ENCODE data around the gene ANKRD36. TPM values are rescaled to one million over a fixed set of nuclear protein-coding genes. Genes with fewer than 3 reads are reported as not detected.
A peak's percentile ranks its signal among the peaks of the same experiment; 100 is the strongest.
"Not testable (repeated sequence)": the region's sequence is repeated elsewhere in the genome, so short reads cannot be mapped to it uniquely, and the experiment has no call there.

The ANKRD36 gene
- 1 to 10 TPM; 3.3 to 5.3 TPM for total RNA-seq

DNA sequence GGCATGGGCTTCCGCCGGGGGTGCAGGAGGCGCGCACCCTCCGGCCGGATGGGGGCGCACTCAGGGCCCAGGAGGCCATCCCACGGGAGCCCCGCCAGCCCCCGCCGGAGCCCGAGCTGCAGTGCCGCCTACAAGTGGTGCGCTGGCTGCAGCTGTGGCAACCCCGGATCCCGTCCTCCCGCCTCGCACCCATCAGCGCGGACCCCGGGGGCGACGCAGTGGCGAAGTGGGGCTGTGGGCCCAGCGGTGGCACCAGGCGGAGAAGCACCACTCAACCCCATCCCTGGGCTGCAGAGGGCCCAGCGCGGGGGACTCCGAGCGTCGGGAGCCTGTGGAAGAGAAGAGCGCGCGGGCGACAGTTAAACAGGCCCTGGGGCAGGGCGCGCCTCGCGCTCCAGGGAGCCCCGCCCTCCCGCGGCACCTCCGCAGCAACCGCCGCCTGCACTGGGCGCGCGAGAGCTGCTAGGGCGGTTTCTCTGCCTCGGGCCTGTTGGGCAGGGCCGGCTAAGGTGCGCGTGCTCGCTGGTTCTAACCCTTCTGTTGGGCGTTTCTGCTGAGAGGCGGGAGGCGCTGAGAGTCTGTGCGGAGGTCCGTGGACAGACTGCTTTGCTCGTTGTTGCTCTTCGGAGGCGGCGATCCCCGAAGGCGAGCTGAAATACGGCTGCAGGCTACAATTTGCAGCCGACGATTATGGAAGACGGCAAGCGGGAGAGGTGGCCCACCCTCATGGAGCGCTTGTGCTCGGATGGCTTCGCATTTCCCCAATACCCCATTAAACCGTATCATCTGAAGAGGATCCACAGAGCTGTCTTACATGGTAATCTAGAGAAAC lies at the start of gene ANKRD36:
Gene ANKRD36, plus strand, starts transcription at position 104 of the 832 bp plus-strand sequence. Its CDS starts 587 bp downstream, at position 691.
- Histone ChIP-seq H3K4me3 (peak within 1 kb of the TSS; percentile 70 to 80), H3K27ac (peak within 1 kb of the TSS; percentile 92 to 97)
- TF ChIP-seq, protein P1, sequence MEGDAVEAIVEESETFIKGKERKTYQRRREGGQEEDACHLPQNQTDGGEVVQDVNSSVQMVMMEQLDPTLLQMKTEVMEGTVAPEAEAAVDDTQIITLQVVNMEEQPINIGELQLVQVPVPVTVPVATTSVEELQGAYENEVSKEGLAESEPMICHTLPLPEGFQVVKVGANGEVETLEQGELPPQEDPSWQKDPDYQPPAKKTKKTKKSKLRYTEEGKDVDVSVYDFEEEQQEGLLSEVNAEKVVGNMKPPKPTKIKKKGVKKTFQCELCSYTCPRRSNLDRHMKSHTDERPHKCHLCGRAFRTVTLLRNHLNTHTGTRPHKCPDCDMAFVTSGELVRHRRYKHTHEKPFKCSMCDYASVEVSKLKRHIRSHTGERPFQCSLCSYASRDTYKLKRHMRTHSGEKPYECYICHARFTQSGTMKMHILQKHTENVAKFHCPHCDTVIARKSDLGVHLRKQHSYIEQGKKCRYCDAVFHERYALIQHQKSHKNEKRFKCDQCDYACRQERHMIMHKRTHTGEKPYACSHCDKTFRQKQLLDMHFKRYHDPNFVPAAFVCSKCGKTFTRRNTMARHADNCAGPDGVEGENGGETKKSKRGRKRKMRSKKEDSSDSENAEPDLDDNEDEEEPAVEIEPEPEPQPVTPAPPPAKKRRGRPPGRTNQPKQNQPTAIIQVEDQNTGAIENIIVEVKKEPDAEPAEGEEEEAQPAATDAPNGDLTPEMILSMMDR (IDR thresholded peaks at IDR 0.05), result peak; percentile 52 to 64
- not testable (repeated sequence) for H3K36me3 ChIP-seq, H3K4me1 ChIP-seq, H3K27me3 ChIP-seq, H3K9me3 ChIP-seq
- peak; percentile 75 for DNase-seq (ENCODE audit: low spot score)

DNA sequence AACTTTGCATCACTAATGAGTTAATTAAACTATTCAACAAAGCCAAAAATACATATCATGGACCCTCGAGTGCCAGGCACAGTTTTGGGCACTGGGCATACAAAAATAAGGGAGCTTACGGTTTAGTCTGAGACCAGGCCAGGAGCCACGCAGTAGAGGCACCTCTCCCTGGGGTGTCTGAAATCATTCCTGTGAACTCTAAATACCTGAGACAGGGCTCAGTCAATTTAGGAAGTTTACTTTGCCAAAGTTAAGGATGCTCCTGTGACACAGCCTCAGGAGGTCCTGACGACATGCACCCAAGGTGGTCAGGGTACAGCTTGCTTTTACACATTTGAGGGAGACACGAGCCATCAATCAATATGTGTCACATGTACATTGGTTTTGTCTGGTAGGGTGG lies 46.9 kb upstream of the ANKRD36 start:
- DNase-seq (ENCODE audit: low spot score); H3K27me3 ChIP-seq; H3K9me3 ChIP-seq; H3K4me1 ChIP-seq; H3K36me3 ChIP-seq; H3K27ac ChIP-seq; H3K4me3 ChIP-seq: not testable (repeated sequence)

DNA sequence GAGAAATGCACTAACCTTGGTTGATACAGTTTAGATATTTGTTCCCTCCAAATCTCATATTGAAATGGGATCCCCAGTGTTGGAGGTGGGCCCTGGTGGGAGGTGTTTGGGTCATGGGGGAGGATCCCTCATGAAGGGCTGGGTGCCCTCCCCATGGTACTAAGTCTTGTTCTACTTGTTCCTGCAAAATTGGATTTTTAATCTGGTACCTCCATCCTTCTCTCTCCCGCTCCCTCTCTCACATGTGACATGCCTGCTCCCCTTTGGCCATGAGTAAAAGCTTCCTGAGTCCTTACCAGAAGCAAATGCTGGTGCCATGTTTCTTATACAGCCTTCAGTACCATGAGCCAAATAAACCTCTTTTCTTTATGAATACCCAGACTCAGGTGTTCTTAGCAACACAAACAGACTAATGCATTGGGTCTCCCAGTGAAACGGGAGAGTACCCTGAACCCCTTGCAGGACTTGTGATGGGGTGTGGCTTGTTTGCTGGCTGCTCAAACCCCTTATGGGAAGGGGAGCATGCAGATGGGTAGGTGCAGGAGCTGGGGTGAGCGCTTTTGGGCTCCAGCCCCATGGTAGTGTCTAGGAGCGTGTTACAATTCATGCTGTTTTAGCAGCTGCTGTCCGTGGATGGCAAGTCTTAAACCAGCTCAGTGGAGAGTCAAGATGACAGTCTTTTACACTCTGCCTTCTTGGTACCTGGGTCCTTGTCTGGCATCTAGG lies 45.5 kb upstream of the ANKRD36 start:
- Histone ChIP-seq H3K9me3 (no peaks in the 10 kb centered on the region), H3K27ac (no peak overlapping the region), H3K4me1 (no peaks in the 10 kb centered on the region), H3K4me3 (no peak overlapping the region), H3K36me3 (no peaks in the 10 kb centered on the region), H3K27me3 (no peaks in the 10 kb centered on the region)
- DNase-seq (ENCODE audit: low spot score), result no peak
- TF ChIP-seq, protein P1 (IDR thresholded peaks at IDR 0.05), result no peak

DNA sequence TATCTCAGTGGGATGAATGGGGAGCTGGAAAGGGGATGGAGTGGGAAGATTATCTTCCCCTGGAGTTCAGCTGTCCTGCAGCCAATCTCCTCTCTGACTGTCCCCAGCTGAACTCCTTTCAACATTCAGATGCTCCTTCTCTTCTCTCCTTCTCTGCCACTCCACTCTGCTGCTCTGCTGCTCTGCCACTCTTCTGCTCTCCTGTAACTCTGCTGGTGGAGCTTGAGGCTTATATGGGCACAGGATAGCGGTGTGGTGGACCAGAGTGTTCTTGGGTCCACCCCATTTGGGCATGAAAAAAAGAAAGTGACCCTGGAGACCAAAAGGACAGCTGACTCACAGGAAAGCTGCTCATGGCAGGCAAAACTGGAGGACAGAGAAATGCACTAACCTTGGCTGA lies 44.9 kb upstream of the ANKRD36 start:
- TF ChIP-seq, protein P1 (IDR thresholded peaks at IDR 0.05), result no peak
- Histone ChIP-seq H3K27me3 (no peaks in the 10 kb centered on the region), H3K27ac (no peak overlapping the region), H3K4me3 (no peak overlapping the region), H3K4me1 (no peaks in the 10 kb centered on the region), H3K36me3 (no peaks in the 10 kb centered on the region), H3K9me3 (no peaks in the 10 kb centered on the region)
- no peak for DNase-seq (ENCODE audit: low spot score)

DNA sequence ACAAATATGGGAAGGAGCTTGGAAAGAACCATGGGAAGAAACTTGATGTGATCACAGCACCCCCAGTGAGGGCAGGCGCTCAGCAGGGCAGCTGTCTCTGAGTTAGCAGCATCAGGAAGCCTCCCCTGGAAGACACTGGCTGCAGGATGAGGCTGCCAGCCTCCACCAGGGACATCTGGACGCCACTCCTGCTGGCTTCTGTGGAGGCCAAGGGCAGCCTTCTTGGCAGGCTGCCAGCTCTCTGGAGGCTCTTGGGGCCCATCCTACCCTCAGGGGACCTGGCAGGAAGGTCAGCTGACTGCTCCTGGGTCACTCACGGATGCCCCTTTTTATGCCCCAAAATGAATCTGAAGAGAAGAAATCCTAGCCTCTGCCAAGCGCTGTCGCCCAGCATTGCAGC lies 44.2 kb upstream of the ANKRD36 start:
- DNase-seq (ENCODE audit: low spot score); H3K9me3 ChIP-seq; H3K4me3 ChIP-seq; H3K27me3 ChIP-seq; H3K4me1 ChIP-seq; H3K27ac ChIP-seq; H3K36me3 ChIP-seq: not testable (repeated sequence)

DNA sequence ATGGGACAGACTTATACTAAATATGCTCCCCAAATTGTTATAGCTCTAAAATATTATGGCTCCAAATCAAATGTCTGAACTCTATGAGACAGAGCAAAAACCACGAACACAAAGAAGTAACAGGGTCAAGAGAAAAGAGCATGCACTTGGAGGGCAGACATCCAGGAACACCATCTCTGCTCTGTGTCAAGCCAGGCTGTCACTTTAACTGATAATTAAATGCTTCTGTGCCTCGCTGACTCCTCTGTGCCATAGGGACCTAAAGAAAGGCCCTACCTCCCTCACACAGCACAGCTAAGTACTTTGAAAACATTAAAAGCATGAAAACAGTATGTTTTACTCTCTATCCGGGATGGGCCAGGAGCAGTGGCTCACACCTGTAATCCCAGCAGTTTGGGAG lies 42.0 kb upstream of the ANKRD36 start:
- not testable (repeated sequence) for H3K36me3 ChIP-seq; DNase-seq (ENCODE audit: low spot score); H3K27me3 ChIP-seq

DNA sequence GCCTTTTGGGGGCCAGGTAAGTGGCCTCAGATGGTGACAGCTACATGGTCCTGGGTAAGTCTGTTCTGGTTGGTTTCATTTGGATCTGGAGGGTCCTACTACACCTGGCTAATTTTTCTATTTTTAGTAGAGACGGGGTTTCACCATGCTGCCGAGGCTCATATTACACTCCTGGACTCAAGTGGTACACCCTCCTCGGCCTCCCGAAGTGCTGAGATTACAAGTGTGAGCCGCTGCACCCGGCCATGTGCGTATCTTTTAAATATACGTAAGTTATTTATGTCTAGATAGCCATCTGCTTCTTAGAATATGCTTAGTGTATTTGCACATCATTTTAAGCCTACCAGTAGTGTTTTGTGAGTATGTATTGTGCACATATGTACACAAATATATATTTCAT lies 35.7 kb upstream of the ANKRD36 start:
- not testable (repeated sequence) for H3K36me3 ChIP-seq; DNase-seq (ENCODE audit: low spot score); H3K4me3 ChIP-seq; H3K27me3 ChIP-seq; H3K27ac ChIP-seq; H3K9me3 ChIP-seq; H3K4me1 ChIP-seq

More for the DNA sequence above, 42.0 kb upstream of the ANKRD36 start:
- H3K4me3 ChIP-seq, H3K27ac ChIP-seq, H3K4me1 ChIP-seq, H3K9me3 ChIP-seq: not testable (repeated sequence)

DNA sequence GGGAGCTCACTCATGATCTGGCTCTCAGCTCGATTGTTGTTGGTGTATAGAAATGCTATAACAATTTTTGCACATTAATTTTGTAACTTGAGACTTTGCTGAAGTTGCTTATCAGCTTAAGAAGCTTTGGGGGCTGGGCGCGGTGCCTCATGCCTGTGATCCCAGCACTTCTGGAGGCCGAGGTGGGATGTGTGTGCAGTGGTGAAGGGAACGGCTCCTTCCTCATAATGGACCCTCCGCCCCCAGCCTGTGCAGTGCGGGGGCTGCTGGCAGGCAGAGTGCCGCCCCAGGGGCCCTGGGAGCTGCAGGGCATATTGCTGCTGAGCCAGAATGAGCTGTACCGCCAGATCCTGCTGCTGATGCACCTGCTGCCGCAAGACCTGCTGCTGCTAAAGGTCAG lies 32.1 kb upstream of the ANKRD36 start:
- not testable (repeated sequence) for H3K36me3 ChIP-seq; H3K9me3 ChIP-seq; H3K27ac ChIP-seq; DNase-seq (ENCODE audit: low spot score); H3K27me3 ChIP-seq; H3K4me1 ChIP-seq; H3K4me3 ChIP-seq

DNA sequence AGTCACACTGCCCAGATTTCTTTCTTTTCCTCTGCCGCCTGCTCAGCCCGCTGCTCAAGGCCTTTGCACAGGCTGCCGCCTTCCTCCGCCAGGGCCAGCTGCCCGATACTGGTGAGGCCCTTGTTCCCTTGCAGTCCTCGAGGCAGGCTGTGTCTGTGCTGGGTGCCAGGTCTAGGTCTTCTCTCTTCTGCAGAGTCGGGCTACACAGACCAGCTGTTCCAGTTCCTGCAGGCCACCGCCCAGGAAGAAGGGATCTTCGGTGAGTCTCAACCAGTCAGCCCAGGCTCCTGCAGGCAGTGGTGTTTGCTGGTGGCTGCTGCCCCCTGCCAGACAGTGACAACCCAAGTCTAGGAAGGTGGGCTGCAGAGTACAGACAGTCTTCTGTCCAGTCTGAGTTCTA lies 30.7 kb upstream of the ANKRD36 start:
- not testable (repeated sequence) for H3K27me3 ChIP-seq; H3K4me3 ChIP-seq; DNase-seq (ENCODE audit: low spot score); H3K27ac ChIP-seq; H3K36me3 ChIP-seq; H3K4me1 ChIP-seq; H3K9me3 ChIP-seq

DNA sequence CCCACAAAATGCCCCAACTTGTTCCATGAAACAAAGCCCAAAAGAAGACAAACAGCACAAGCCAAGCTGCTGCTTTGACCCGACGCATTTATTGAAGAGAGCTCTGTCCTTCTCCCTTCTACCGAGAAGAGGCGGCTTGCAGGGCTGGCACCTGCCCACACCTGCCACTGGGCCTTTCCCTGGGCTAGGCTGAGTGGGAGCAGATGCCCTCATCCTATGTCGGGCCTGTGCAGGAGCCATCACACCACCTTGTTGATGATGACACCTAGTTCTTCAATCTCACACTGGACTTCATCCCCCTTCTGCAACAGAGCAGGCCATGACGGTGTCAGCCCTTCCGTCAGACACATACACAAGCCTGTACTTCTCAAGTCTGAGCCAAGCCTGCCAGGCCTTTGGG lies 29.4 kb upstream of the ANKRD36 start:
- H3K4me1 ChIP-seq; H3K9me3 ChIP-seq; H3K27me3 ChIP-seq; H3K36me3 ChIP-seq; DNase-seq (ENCODE audit: low spot score); H3K4me3 ChIP-seq; H3K27ac ChIP-seq: not testable (repeated sequence)

DNA sequence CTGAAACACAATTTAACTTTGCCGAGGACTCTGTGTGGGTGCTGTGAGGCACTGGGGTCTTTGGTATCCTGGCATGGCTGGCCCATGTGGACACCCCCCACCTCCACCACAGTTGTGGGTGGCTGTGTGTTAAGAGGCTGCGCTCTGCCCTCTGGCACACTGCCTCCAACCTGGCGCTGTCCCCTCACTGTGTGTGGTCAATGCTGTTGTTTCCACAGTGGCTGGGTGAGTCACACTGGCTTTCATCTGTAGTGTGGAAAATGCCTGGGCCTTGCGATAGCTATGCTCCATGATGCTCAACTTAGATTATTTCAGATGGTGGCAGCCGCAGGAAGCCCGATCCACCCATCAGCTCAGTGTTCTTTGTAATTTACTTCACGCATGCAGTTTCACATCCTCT lies 27.9 kb upstream of the ANKRD36 start:
- not testable (repeated sequence) for H3K27me3 ChIP-seq; H3K4me1 ChIP-seq; H3K9me3 ChIP-seq; H3K4me3 ChIP-seq; H3K27ac ChIP-seq; DNase-seq (ENCODE audit: low spot score); H3K36me3 ChIP-seq

DNA sequence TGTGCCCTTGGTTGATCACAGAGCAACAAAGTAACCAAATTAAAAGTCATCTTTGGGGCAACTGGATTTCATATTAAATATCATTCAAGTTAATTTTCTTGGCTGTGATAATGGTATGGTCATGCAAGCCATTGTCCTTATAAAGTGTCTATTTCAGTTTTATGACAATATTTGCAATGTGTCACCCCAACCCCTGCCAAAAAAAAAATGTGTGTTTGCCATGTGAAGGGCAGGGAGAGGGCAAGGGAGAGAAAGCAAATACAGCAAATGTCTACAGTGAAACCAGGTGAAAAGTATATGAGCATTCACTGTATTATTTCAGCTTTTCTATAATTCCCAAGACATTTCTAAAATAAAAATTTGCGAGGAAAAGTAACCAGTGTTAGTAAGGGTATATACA lies 24.2 kb upstream of the ANKRD36 start:
- DNase-seq (ENCODE audit: low spot score); H3K27ac ChIP-seq; H3K36me3 ChIP-seq; H3K27me3 ChIP-seq; H3K9me3 ChIP-seq; H3K4me3 ChIP-seq; H3K4me1 ChIP-seq: not testable (repeated sequence)
